K562 (cell line): ENCODE measurements around the gene ETFRF1. TPM values are rescaled to one million over a fixed set of nuclear protein-coding genes. Genes with fewer than 3 reads are reported as not detected.

Experiments
- polyA plus RNA-seq, 8 experiments: library from polyadenylated mRNA; depleted of rRNA in 4 of 8; stranded (reverse) in 5 of 8; unstranded in 3 of 8; fragments of >200 nt; fragmentation: Nextera tagmentation in 2 of 8; fragmentation: Illumina TruSeq in 1 of 8; extraction: Ambion mirVana in 2 of 8; extraction: Trizol in 1 of 8; gene quantifications; 2 replicates each; pipeline versions ENCODE4 v1.2.1 to v1.2.3, GENCODE V29; 2011 to 2014; ENCODE audit warnings: inconsistent platforms in 1 of 8, missing spikeins in 1 of 8
- total RNA-seq, 7 experiments: library from RNA; depleted of rRNA in 6 of 7; stranded (reverse); fragments of >200 nt in 6 of 7; fragmentation: Illumina TruSeq in 2 of 7; extraction: Trizol in 2 of 7; gene quantifications; 2 replicates each; pipeline versions ENCODE4 v1.2.1 to v1.2.3, GENCODE V29; 2011 to 2021; ENCODE audit warnings: low replicate concordance in 1 of 7
- TF ChIP-seq, protein P1 (sequence below), 2 experiments: fragments of 450-650 bp; formaldehyde crosslinking in 1 of 2; IDR thresholded peaks; 2 replicates each; pipeline versions ENCODE4 v1.4.0 to v1.6.1; 2014 to 2020; ENCODE audit warnings: mild to moderate bottlenecking in 2 of 2, borderline replicate concordance in 1 of 2, low read depth in 1 of 2

Gene ETFRF1
- total and polyA plus RNA-seq, 9 of the 15 experiments (the other 6 are each of a cell fraction or from before 2014, with no cell fraction given): 16.1 to 107 (median 33.7) TPM

GRCh38 chr12:25152055-25152454, 43.0 kb upstream of the ETFRF1 start (continued):
- TF ChIP-seq, protein P1, sequence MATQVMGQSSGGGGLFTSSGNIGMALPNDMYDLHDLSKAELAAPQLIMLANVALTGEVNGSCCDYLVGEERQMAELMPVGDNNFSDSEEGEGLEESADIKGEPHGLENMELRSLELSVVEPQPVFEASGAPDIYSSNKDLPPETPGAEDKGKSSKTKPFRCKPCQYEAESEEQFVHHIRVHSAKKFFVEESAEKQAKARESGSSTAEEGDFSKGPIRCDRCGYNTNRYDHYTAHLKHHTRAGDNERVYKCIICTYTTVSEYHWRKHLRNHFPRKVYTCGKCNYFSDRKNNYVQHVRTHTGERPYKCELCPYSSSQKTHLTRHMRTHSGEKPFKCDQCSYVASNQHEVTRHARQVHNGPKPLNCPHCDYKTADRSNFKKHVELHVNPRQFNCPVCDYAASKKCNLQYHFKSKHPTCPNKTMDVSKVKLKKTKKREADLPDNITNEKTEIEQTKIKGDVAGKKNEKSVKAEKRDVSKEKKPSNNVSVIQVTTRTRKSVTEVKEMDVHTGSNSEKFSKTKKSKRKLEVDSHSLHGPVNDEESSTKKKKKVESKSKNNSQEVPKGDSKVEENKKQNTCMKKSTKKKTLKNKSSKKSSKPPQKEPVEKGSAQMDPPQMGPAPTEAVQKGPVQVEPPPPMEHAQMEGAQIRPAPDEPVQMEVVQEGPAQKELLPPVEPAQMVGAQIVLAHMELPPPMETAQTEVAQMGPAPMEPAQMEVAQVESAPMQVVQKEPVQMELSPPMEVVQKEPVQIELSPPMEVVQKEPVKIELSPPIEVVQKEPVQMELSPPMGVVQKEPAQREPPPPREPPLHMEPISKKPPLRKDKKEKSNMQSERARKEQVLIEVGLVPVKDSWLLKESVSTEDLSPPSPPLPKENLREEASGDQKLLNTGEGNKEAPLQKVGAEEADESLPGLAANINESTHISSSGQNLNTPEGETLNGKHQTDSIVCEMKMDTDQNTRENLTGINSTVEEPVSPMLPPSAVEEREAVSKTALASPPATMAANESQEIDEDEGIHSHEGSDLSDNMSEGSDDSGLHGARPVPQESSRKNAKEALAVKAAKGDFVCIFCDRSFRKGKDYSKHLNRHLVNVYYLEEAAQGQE (IDR thresholded peaks at IDR 0.05; ENCODE audit: borderline replicate concordance): no peak
- TF ChIP-seq, protein P1 (CRISPR knock-in tag; IDR thresholded peaks at IDR 0.05; ENCODE audit: low read depth): no peak
